Measurements from ENCODE around the gene ASPN.

The ASPN gene

DNA sequence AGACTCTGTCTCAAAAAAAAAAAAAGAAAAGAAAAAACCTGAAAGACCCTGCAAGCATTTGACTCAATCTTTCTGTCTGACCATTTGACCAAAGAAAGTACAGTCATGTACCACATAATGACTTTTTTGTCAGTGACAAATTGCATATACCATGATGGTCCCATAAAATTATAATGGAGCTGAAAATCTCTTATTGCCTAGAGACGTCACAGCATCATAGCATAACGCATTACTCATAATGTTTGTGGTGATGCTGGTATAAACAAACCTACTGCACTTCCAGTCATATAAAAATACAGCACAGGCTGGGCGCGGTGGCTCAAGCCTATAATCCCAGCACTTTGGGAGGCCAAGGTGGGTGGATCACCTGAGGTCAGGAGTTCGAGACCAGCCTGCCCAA, 43.0 kb upstream of the ASPN start:
- no peak overlapping the region for H3K4me3 ChIP-seq (ENCODE audit: low read length, poor library complexity, severe bottlenecking)
- no peaks in the 10 kb centered on the region for H4K20me1 ChIP-seq (ENCODE audit: insufficient read depth, low read length, poor library complexity, severe bottlenecking)
- no peaks in the 10 kb centered on the region for H3K36me3 ChIP-seq (ENCODE audit: insufficient read depth, low read length)
- no peaks in the 10 kb centered on the region for H3K27me3 ChIP-seq (ENCODE audit: insufficient read depth, low read length, poor library complexity, severe bottlenecking)
- no peaks in the 10 kb centered on the region for H3K9me2 ChIP-seq (replicated peaks; ENCODE audit: low read depth, low read length)
- no peak overlapping the region for H3K9ac ChIP-seq (ENCODE audit: low read depth, low read length, poor library complexity, severe bottlenecking)
- H3K4me2 ChIP-seq (ENCODE audit: low read depth, low read length, poor library complexity, severe bottlenecking), result no peak overlapping the region
- no peak for TF ChIP-seq EZH2phosphoT487 (IDR thresholded peaks at IDR 0.05; ENCODE audit: borderline replicate concordance)
- TF ChIP-seq, protein P1, sequence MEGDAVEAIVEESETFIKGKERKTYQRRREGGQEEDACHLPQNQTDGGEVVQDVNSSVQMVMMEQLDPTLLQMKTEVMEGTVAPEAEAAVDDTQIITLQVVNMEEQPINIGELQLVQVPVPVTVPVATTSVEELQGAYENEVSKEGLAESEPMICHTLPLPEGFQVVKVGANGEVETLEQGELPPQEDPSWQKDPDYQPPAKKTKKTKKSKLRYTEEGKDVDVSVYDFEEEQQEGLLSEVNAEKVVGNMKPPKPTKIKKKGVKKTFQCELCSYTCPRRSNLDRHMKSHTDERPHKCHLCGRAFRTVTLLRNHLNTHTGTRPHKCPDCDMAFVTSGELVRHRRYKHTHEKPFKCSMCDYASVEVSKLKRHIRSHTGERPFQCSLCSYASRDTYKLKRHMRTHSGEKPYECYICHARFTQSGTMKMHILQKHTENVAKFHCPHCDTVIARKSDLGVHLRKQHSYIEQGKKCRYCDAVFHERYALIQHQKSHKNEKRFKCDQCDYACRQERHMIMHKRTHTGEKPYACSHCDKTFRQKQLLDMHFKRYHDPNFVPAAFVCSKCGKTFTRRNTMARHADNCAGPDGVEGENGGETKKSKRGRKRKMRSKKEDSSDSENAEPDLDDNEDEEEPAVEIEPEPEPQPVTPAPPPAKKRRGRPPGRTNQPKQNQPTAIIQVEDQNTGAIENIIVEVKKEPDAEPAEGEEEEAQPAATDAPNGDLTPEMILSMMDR (conservative IDR thresholded peaks at IDR 0.05; ENCODE audit: low read length), result no peak
- no peaks in the 10 kb centered on the region for H3K9me3 ChIP-seq (ENCODE audit: insufficient read depth, low read depth, low read length)
- H3F3A ChIP-seq (ENCODE audit: low read depth), result no peaks in the 10 kb centered on the region
- H2AFZ ChIP-seq (ENCODE audit: low read length), result no peak overlapping the region
- H3K4me1 ChIP-seq (ENCODE audit: insufficient read depth, low read length, poor library complexity, severe bottlenecking), result no peaks in the 10 kb centered on the region
- H3K79me2 ChIP-seq (ENCODE audit: insufficient read depth, low read length), result no peaks in the 10 kb centered on the region

GRCh38 chr9:92524881-92525280, 42.6 kb upstream of the ASPN start:
- Histone ChIP-seq H4K20me1 (ENCODE audit: insufficient read depth, low read length, poor library complexity, severe bottlenecking) (no peaks in the 10 kb centered on the region), H3K4me2 (ENCODE audit: low read depth, low read length, poor library complexity, severe bottlenecking) (no peak overlapping the region), H3K27me3 (ENCODE audit: insufficient read depth, low read length, poor library complexity, severe bottlenecking) (no peaks in the 10 kb centered on the region), H3K4me1 (ENCODE audit: insufficient read depth, low read length, poor library complexity, severe bottlenecking) (no peaks in the 10 kb centered on the region), H3K79me2 (ENCODE audit: insufficient read depth, low read length) (no peaks in the 10 kb centered on the region), H3K4me3 (ENCODE audit: low read length, poor library complexity, severe bottlenecking) (no peak overlapping the region), H3K9me2 (replicated peaks; ENCODE audit: low read depth, low read length) (no peaks in the 10 kb centered on the region), H3K9ac (ENCODE audit: low read depth, low read length, poor library complexity, severe bottlenecking) (no peak overlapping the region), H3F3A (ENCODE audit: low read depth) (no peaks in the 10 kb centered on the region), H3K36me3 (ENCODE audit: insufficient read depth, low read length) (no peaks in the 10 kb centered on the region), H3K9me3 (ENCODE audit: insufficient read depth, low read depth, low read length) (no peaks in the 10 kb centered on the region), H2AFZ (ENCODE audit: low read length) (no peak overlapping the region)
- no peak for TF ChIP-seq EZH2phosphoT487 (IDR thresholded peaks at IDR 0.05; ENCODE audit: borderline replicate concordance)
- TF ChIP-seq, protein P1 (conservative IDR thresholded peaks at IDR 0.05; ENCODE audit: low read length), result no peak

DNA sequence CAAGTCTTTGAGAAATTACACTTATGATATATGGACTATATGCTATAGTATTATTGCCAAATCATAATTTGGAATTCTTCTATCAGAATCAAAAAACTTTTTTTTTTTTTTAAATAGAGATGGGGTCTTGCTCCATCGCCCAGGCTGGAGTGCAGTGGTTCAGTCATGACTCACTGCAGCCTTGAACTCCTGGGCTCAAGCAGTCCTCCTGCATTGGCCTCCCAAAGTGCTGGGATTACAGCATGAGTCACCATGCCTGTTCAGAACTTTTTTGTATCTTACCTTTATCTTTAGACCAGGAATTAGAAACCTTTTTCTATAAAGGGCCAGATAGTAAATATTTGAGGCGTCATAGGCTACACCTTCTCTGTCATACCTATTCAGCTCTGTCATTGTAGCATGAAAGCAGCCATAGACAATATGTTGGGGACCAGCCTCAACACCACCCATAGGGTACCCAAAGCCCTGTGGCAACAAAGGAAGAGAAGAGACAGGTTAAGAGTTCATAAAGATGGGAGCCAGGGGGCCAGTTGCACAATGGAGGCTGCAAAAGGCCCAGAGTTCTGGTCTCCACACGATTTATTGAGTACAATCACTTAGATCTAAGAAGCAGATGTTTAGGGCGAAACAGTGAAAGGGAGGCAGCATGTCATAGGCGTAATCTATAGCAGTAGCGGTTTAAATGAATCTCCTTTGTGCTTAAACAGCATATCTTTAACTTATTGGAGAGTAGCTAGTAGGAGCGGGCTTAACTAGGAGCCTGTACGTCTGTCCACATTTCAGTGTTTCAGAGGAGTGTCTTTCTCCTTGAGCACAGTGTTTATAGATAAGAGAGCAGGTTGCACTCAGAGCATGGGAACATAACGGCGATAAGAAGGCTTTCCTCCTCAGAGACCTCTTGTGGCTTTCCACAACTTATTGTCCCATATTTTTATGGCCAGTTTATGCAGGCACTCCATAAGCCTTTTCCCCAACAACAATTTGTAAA, 41.0 kb upstream of the ASPN start:
- Histone ChIP-seq H3K36me3 (ENCODE audit: insufficient read depth, low read length) (no peaks in the 10 kb centered on the region), H3K79me2 (ENCODE audit: insufficient read depth, low read length) (no peaks in the 10 kb centered on the region), H3K27me3 (ENCODE audit: insufficient read depth, low read length, poor library complexity, severe bottlenecking) (no peaks in the 10 kb centered on the region), H3K4me2 (ENCODE audit: low read depth, low read length, poor library complexity, severe bottlenecking) (no peak overlapping the region), H2AFZ (ENCODE audit: low read length) (no peak overlapping the region), H3K4me1 (ENCODE audit: insufficient read depth, low read length, poor library complexity, severe bottlenecking) (no peaks in the 10 kb centered on the region), H4K20me1 (ENCODE audit: insufficient read depth, low read length, poor library complexity, severe bottlenecking) (no peaks in the 10 kb centered on the region), H3K9me3 (ENCODE audit: insufficient read depth, low read depth, low read length) (no peaks in the 10 kb centered on the region), H3F3A (ENCODE audit: low read depth) (no peaks in the 10 kb centered on the region), H3K4me3 (ENCODE audit: low read length, poor library complexity, severe bottlenecking) (no peak overlapping the region), H3K9ac (ENCODE audit: low read depth, low read length, poor library complexity, severe bottlenecking) (no peak overlapping the region), H3K9me2 (replicated peaks; ENCODE audit: low read depth, low read length) (no peaks in the 10 kb centered on the region)
- TF ChIP-seq EZH2phosphoT487 (IDR thresholded peaks at IDR 0.05; ENCODE audit: borderline replicate concordance), result no peak
- TF ChIP-seq, protein P1 (conservative IDR thresholded peaks at IDR 0.05; ENCODE audit: low read length), result no peak

All from Loucy (cell line).